ENCODE results near the gene LMO1. TPM values are rescaled to one million over a fixed set of nuclear protein-coding genes. Genes with fewer than 3 reads are reported as not detected.

Gene LMO1
- polyA plus RNA-seq, 3 donors = not detected

- Histone ChIP-seq H3K27me3 (ENCODE audit: control insufficient read depth in 2 of 2, insufficient read depth in 2 of 2, low read length in 2 of 2) (no peaks in the 10 kb centered on the region), H3K4me1 (ENCODE audit: control insufficient read depth in 1 of 2, insufficient read depth in 2 of 2, low read length in 2 of 2) (no peaks in the 10 kb centered on the region), H3K4me3 (replicated peaks in 1 of 3; ENCODE audit: low read depth in 2 of 3, low read length in 3 of 3) (no peak overlapping the region), H3K79me2 (ENCODE audit: insufficient read depth, low read length) (no peaks in the 10 kb centered on the region), H3K27ac (ENCODE audit: low read depth in 1 of 2, low read length in 2 of 2) (no peak overlapping the region), H4K20me1 (ENCODE audit: insufficient read depth, low read length) (no peaks in the 10 kb centered on the region), H2AFZ (ENCODE audit: insufficient read depth, low read depth, low read length, poor library complexity, severe bottlenecking) (no peak overlapping the region), H3K9me3 (replicated peaks in 1 of 2; ENCODE audit: control insufficient read depth in 1 of 2, insufficient read depth in 1 of 2, low read length in 2 of 2) (no peaks in the 10 kb centered on the region), H3K36me3 (replicated peaks in 1 of 2; ENCODE audit: control insufficient read depth in 1 of 2, insufficient read depth in 2 of 2, low read length in 2 of 2) (no peaks in the 10 kb centered on the region), H3K9ac (ENCODE audit: insufficient read depth, low read length, poor library complexity, severe bottlenecking) (no peak overlapping the region), H3K4me2 (replicated peaks; ENCODE audit: extremely low read depth, low read length, poor library complexity, severe bottlenecking) (no peak overlapping the region)
- Mint-ChIP-seq H3K27me3 (ENCODE audit: low read depth in 3 of 3) (peaks cover 0 to 11% (median 4%) of the 10 kb centered on the region in 3 donors), H3K36me3 (no peaks in the 10 kb centered on the region), H3K4me1 (peaks cover 5% of the 10 kb centered on the region), H3K4me3 (no peak overlapping the region), H3K9me3 (peaks cover 0 to 6% (median 1%) of the 10 kb centered on the region in 7 donors), H3K27ac (no peak overlapping the region)
- 90% methylated on average over 2 of the region's 4 CpGs for WGBS (ENCODE audit: insufficient coverage)
- no peak for DNase-seq
- TF ChIP-seq CTCF (IDR thresholded peaks at IDR 0.05) = no peak
- intact Hi-C loops (cut with micrococcal nuclease) = no loop called here
These were observed 24.6 kb downstream of the LMO1 start for GRCh38 chr11:8239040-8239439.

DNA sequence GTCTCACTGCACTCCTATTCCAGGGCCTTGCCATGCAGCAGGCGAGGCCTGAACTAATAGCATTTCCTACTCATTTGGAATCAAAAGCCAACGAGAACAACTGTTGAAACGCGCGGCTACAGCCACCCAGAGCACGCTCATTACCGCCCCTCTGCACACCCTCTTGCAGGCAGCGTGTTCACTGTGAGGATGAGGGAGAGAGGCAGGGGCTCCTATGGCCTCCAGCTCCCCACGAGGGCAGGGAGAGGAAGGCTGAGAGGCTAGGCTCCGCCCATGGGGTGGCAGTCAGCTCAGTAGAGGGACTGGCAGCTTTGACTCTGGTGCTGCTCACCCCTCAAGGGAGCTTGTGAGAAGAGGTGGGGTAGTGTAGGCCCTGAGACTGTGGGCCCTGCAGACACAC lies 26.2 kb downstream of the LMO1 start:
- TF ChIP-seq CTCF (IDR thresholded peaks at IDR 0.05) = no peak
- no peaks in the 10 kb centered on the region for H3K36me3 Mint-ChIP-seq
- H3K4me3 Mint-ChIP-seq = no peak overlapping the region
- no peaks in the 10 kb centered on the region for H3K36me3 ChIP-seq (replicated peaks in 1 of 2; ENCODE audit: control insufficient read depth in 1 of 2, insufficient read depth in 2 of 2, low read length in 2 of 2)
- H3K27ac Mint-ChIP-seq = no peak overlapping the region
- intact Hi-C loops (cut with micrococcal nuclease) = no loop called here
- H3K9me3 ChIP-seq (replicated peaks in 1 of 2; ENCODE audit: control insufficient read depth in 1 of 2, insufficient read depth in 1 of 2, low read length in 2 of 2) = no peaks in the 10 kb centered on the region
- no peak overlapping the region for H3K4me2 ChIP-seq (replicated peaks; ENCODE audit: extremely low read depth, low read length, poor library complexity, severe bottlenecking)
- 100% methylated on average over 4 of the region's 10 CpGs for WGBS (ENCODE audit: insufficient coverage)
- no peaks in the 10 kb centered on the region for H3K79me2 ChIP-seq (ENCODE audit: insufficient read depth, low read length)
- peaks cover 0 to 9% (median 5%) of the 10 kb centered on the region in 3 donors for H3K27me3 Mint-ChIP-seq (ENCODE audit: low read depth in 3 of 3)
- H2AFZ ChIP-seq (ENCODE audit: insufficient read depth, low read depth, low read length, poor library complexity, severe bottlenecking) = no peak overlapping the region
- H3K4me3 ChIP-seq (replicated peaks in 1 of 3; ENCODE audit: low read depth in 2 of 3, low read length in 3 of 3) = no peak overlapping the region
- no peak overlapping the region for H3K27ac ChIP-seq (ENCODE audit: low read depth in 1 of 2, low read length in 2 of 2)
- peaks cover 0 to 6% (median 1%) of the 10 kb centered on the region in 7 donors for H3K9me3 Mint-ChIP-seq
- no peak overlapping the region for H3K9ac ChIP-seq (ENCODE audit: insufficient read depth, low read length, poor library complexity, severe bottlenecking)
- H4K20me1 ChIP-seq (ENCODE audit: insufficient read depth, low read length) = no peaks in the 10 kb centered on the region
- DNase-seq = no peak
- H3K4me1 ChIP-seq (ENCODE audit: control insufficient read depth in 1 of 2, insufficient read depth in 2 of 2, low read length in 2 of 2) = no peaks in the 10 kb centered on the region
- H3K27me3 ChIP-seq (ENCODE audit: control insufficient read depth in 2 of 2, insufficient read depth in 2 of 2, low read length in 2 of 2) = no peaks in the 10 kb centered on the region
- peaks cover 5% of the 10 kb centered on the region for H3K4me1 Mint-ChIP-seq

All from CD14-positive monocyte (primary cell).